ENCODE data around the gene SERINC4. TPM values are rescaled to one million over a fixed set of nuclear protein-coding genes. Genes with fewer than 3 reads are reported as not detected.
"Not testable (repeated sequence)": the region's sequence is repeated elsewhere in the genome, so short reads cannot be mapped to it uniquely, and the experiment has no call there.

The SERINC4 gene
- total RNA-seq, 1 experiment from 2014 or later = 0.17 TPM

GRCh38 chr15:43831519-43832052, 31.6 kb upstream of the SERINC4 start:
- not testable (repeated sequence) for H3K27ac ChIP-seq (ENCODE audit: insufficient read length, low read depth, low read length); H3K56ac ChIP-seq (ENCODE audit: insufficient read length, low read depth, low read length); H3K14ac ChIP-seq (ENCODE audit: insufficient read depth, low read length)

GRCh38 chr15:43830691-43831275, 30.8 kb upstream of the SERINC4 start:
- not testable (repeated sequence) for H3K9ac ChIP-seq (ENCODE audit: extremely low read depth, insufficient read length, low read length); H4K8ac ChIP-seq (replicated peaks; ENCODE audit: insufficient read length, low read depth, low read length); H4K5ac ChIP-seq (ENCODE audit: insufficient read length, low read depth, low read length); H2BK120ac ChIP-seq (ENCODE audit: low read depth, low read length, poor library complexity, severe bottlenecking); H2AFZ ChIP-seq (ENCODE audit: low read length); H3K56ac ChIP-seq (ENCODE audit: insufficient read length, low read depth, low read length); H3K4me2 ChIP-seq (ENCODE audit: insufficient read depth, insufficient read length, low read length); H4K20me1 ChIP-seq (ENCODE audit: control insufficient read depth, insufficient read depth, insufficient read length); H2BK15ac ChIP-seq (ENCODE audit: low read depth, low read length); H4K91ac ChIP-seq (ENCODE audit: insufficient read length, low read depth, low read length); H3K27ac ChIP-seq (ENCODE audit: insufficient read length, low read depth, low read length); H3K9me3 ChIP-seq (ENCODE audit: control insufficient read depth, low read depth, low read length); H3K9me3 Mint-ChIP-seq; H3K27ac Mint-ChIP-seq; H3K4ac ChIP-seq (ENCODE audit: low read depth, low read length); H3K27me3 ChIP-seq (ENCODE audit: insufficient read depth, low read length); DNase-seq; H3K79me1 ChIP-seq (ENCODE audit: insufficient read depth, low read depth, low read length, poor library complexity, severe bottlenecking); H3T11ph ChIP-seq (ENCODE audit: low read length); H3K4me1 ChIP-seq (ENCODE audit: insufficient read depth, low read length); H3K4me3 Mint-ChIP-seq; H2BK5ac ChIP-seq (ENCODE audit: insufficient read length, low read length); H3K23me2 ChIP-seq (ENCODE audit: insufficient read length, low read depth, low read length, poor library complexity, severe bottlenecking); H2BK20ac ChIP-seq (ENCODE audit: low read depth, low read length, poor library complexity, severe bottlenecking); H3K23ac ChIP-seq (ENCODE audit: insufficient read length, low read depth, low read length); H3K14ac ChIP-seq (ENCODE audit: insufficient read depth, low read length); H3K79me2 ChIP-seq (ENCODE audit: insufficient read depth, low read length); H3K18ac ChIP-seq (ENCODE audit: insufficient read length, low read depth, low read length); H3K27me3 Mint-ChIP-seq (ENCODE audit: low read depth); H2BK12ac ChIP-seq (ENCODE audit: insufficient read length, low read depth, low read length); H2AK5ac ChIP-seq (ENCODE audit: insufficient read length, low read length)
- no CpG with 5 or more reads among the region's 9 CpGs for WGBS (ENCODE audit: extremely low coverage, insufficient read length, low lambda C conversion rate)
- peaks cover 10 to 14% of the 10 kb centered on the region in 2 experiments for H3K4me1 Mint-ChIP-seq
- H3K36me3 Mint-ChIP-seq (ENCODE audit: insufficient read depth in 1 of 3, low read depth in 3 of 3) = peaks cover 13 to 46% (median 39%) of the 10 kb centered on the region in 3 experiments

More at GRCh38 chr15:43831519-43832052, 31.6 kb upstream of the SERINC4 start:
- not testable (repeated sequence) for H3K27me3 Mint-ChIP-seq (ENCODE audit: low read depth); H3K23ac ChIP-seq (ENCODE audit: insufficient read length, low read depth, low read length); H2BK5ac ChIP-seq (ENCODE audit: insufficient read length, low read length); H3K18ac ChIP-seq (ENCODE audit: insufficient read length, low read depth, low read length); H3K79me2 ChIP-seq (ENCODE audit: insufficient read depth, low read length); H2BK15ac ChIP-seq (ENCODE audit: low read depth, low read length); H3K4me2 ChIP-seq (ENCODE audit: insufficient read depth, insufficient read length, low read length); H3K9ac ChIP-seq (ENCODE audit: extremely low read depth, insufficient read length, low read length); H3K23me2 ChIP-seq (ENCODE audit: insufficient read length, low read depth, low read length, poor library complexity, severe bottlenecking); H3K4me3 Mint-ChIP-seq; H2AFZ ChIP-seq (ENCODE audit: low read length); H4K20me1 ChIP-seq (ENCODE audit: control insufficient read depth, insufficient read depth, insufficient read length); H3T11ph ChIP-seq (ENCODE audit: low read length); H3K9me3 ChIP-seq (ENCODE audit: control insufficient read depth, low read depth, low read length); H3K79me1 ChIP-seq (ENCODE audit: insufficient read depth, low read depth, low read length, poor library complexity, severe bottlenecking); H3K9me3 Mint-ChIP-seq; H2BK12ac ChIP-seq (ENCODE audit: insufficient read length, low read depth, low read length); H4K5ac ChIP-seq (ENCODE audit: insufficient read length, low read depth, low read length); H3K4me1 ChIP-seq (ENCODE audit: insufficient read depth, low read length); H2BK120ac ChIP-seq (ENCODE audit: low read depth, low read length, poor library complexity, severe bottlenecking); H4K8ac ChIP-seq (replicated peaks; ENCODE audit: insufficient read length, low read depth, low read length); H2AK5ac ChIP-seq (ENCODE audit: insufficient read length, low read length); H2BK20ac ChIP-seq (ENCODE audit: low read depth, low read length, poor library complexity, severe bottlenecking); H3K4ac ChIP-seq (ENCODE audit: low read depth, low read length); H4K91ac ChIP-seq (ENCODE audit: insufficient read length, low read depth, low read length); H3K27me3 ChIP-seq (ENCODE audit: insufficient read depth, low read length); DNase-seq
- H3K27ac Mint-ChIP-seq = peak overlapping the region in 1 of 3 experiments; percentile 34; a peak in 3 of 7 replicates
- peaks cover 17 to 53% (median 47%) of the 10 kb centered on the region in 3 experiments for H3K36me3 Mint-ChIP-seq (ENCODE audit: insufficient read depth in 1 of 3, low read depth in 3 of 3)
- no CpG with 5 or more reads among the region's 14 CpGs for WGBS (ENCODE audit: extremely low coverage, insufficient read length, low lambda C conversion rate)
- peaks cover 10 to 14% of the 10 kb centered on the region in 2 experiments for H3K4me1 Mint-ChIP-seq

Data from H9 (cell line).